Neuronal stem cell (in vitro differentiated cells): ENCODE results near the gene ZNF423.
A peak's percentile ranks its signal among the peaks of the same experiment; 100 is the strongest.
"Not testable (repeated sequence)": the region's sequence is repeated elsewhere in the genome, so short reads cannot be mapped to it uniquely, and the experiment has no call there.

Source experiments
- DNase-seq: peaks from one replicate; pipeline ENCODE4 v3.0.0-alpha.2; 2013; ENCODE audit warnings: low spot score
- H2AFZ ChIP-seq: one replicate; pipeline ENCODE4 v1.6.1; 2013; ENCODE audit warnings: mild to moderate bottlenecking, low read length, inconsistent platforms
- H2AK5ac ChIP-seq: 2 replicates; pipeline ENCODE4 v1.6.1; 2013; ENCODE audit warnings: low read depth, mild to moderate bottlenecking, inconsistent platforms, low read length, moderate library complexity, mixed read lengths
- H2BK120ac ChIP-seq: 2 replicates; pipeline ENCODE4 v1.6.1; 2013; ENCODE audit warnings: low read depth, mild to moderate bottlenecking, inconsistent platforms, low read length, moderate library complexity, mixed read lengths
- H2BK12ac ChIP-seq: one replicate; pipeline ENCODE4 v1.6.1; 2013; ENCODE audit warnings: low read length, inconsistent platforms
- H2BK15ac ChIP-seq: 2 replicates; pipeline ENCODE4 v1.6.1; 2013; ENCODE audit warnings: mild to moderate bottlenecking, low read length, inconsistent platforms, mixed read lengths
- H2BK5ac ChIP-seq: one replicate; pipeline ENCODE4 v1.6.1; 2013; ENCODE audit warnings: inconsistent platforms, mild to moderate bottlenecking, low read length, moderate library complexity
- H3K14ac ChIP-seq: one replicate; pipeline ENCODE4 v1.6.1; 2013; ENCODE audit warnings: low read length, inconsistent platforms
- H3K18ac ChIP-seq: 2 replicates; pipeline ENCODE4 v1.6.1; 2013; ENCODE audit warnings: low read length, inconsistent platforms
- H3K23ac ChIP-seq: 2 replicates; pipeline ENCODE4 v1.6.1; 2013; ENCODE audit warnings: low read depth, mild to moderate bottlenecking, mixed read lengths, low read length, inconsistent platforms; ENCODE audit not compliant: poor library complexity
- H3K27ac ChIP-seq: replicated peaks from 3 replicates; pipeline ENCODE4 v1.5.1; 2013; ENCODE audit warnings: low read length, inconsistent platforms
- H3K27me3 ChIP-seq, 3 experiments: 2 replicates each; pipeline ENCODE4 v1.6.1; 2013; ENCODE audit warnings: low read length in 3 of 3, mild to moderate bottlenecking in 2 of 3, inconsistent platforms in 1 of 3, low read depth in 1 of 3, mixed read lengths in 1 of 3, moderate library complexity in 1 of 3; ENCODE audit not compliant: control insufficient read depth in 3 of 3, insufficient read depth in 3 of 3
- H3K36me3 ChIP-seq, 2 donors: replicated peaks in 1 of 2; 2 replicates each; pipeline ENCODE4 v1.6.1; 2013; ENCODE audit warnings: low read length in 2 of 2; ENCODE audit not compliant: control insufficient read depth in 2 of 2, insufficient read depth in 2 of 2
- H3K4ac ChIP-seq: 2 replicates; pipeline ENCODE4 v1.6.1; 2013; ENCODE audit warnings: inconsistent platforms, mild to moderate bottlenecking, low read length, moderate library complexity
- H3K4me1 ChIP-seq, 2 donors: 1 replicate in 1 of 2; 2 replicates in 1 of 2; pipeline ENCODE4 v1.6.1; 2013; ENCODE audit warnings: low read length in 2 of 2, low read depth in 1 of 2; ENCODE audit not compliant: control insufficient read depth in 2 of 2, insufficient read depth in 1 of 2
- H3K4me2 ChIP-seq: one replicate; pipeline ENCODE4 v1.6.1; 2013; ENCODE audit warnings: mild to moderate bottlenecking, low read length, inconsistent platforms; ENCODE audit not compliant: insufficient read depth, poor library complexity, severe bottlenecking
- H3K4me3 ChIP-seq, 2 donors: 2 replicates each; pipeline ENCODE4 v1.5.1; 2013; ENCODE audit warnings: low read length in 2 of 2, mild to moderate bottlenecking in 2 of 2, inconsistent platforms in 1 of 2, moderate library complexity in 1 of 2
- H3K79me1 ChIP-seq: one replicate; pipeline ENCODE4 v1.6.1; 2013; ENCODE audit warnings: low read depth, mild to moderate bottlenecking, inconsistent platforms, low read length, moderate library complexity
- H3K9ac ChIP-seq: one replicate; pipeline ENCODE4 v1.6.1; 2013; ENCODE audit warnings: mild to moderate bottlenecking, low read depth, low read length, inconsistent platforms; ENCODE audit not compliant: poor library complexity
- H3K9me3 ChIP-seq, 2 donors: replicated peaks in 1 of 2; 2 replicates each; pipeline versions ENCODE3 to v1.6.1; 2013; ENCODE audit warnings: low read length in 2 of 2, mild to moderate bottlenecking in 2 of 2, inconsistent platforms in 1 of 2, low read depth in 1 of 2, mixed read lengths in 1 of 2, moderate library complexity in 1 of 2; ENCODE audit not compliant: control insufficient read depth in 2 of 2, insufficient read depth in 1 of 2
- H4K8ac ChIP-seq: one replicate; pipeline ENCODE4 v1.6.1; 2013; ENCODE audit warnings: low read depth, mild to moderate bottlenecking, inconsistent platforms, low read length, moderate library complexity
- H4K91ac ChIP-seq: one replicate; pipeline ENCODE4 v1.6.1; 2013; ENCODE audit warnings: low read length, low read depth, mild to moderate bottlenecking, inconsistent platforms; ENCODE audit not compliant: poor library complexity
- WGBS, 2 donors: extraction: QIAGEN DNeasy Blood & Tissue Kit; methylation state at CpG; one replicate each; pipeline ENCODE4 v1.1.7; 2013; ENCODE audit warnings: missing lambda C conversion rate in 2 of 2, mixed read lengths in 1 of 2; ENCODE audit not compliant: insufficient read length in 2 of 2, insufficient replicate concordance in 1 of 2; ENCODE audit errors: extremely low coverage in 2 of 2; 5-methylcytosine and 5-hydroxymethylcytosine counted together

Gene ZNF423

DNA sequence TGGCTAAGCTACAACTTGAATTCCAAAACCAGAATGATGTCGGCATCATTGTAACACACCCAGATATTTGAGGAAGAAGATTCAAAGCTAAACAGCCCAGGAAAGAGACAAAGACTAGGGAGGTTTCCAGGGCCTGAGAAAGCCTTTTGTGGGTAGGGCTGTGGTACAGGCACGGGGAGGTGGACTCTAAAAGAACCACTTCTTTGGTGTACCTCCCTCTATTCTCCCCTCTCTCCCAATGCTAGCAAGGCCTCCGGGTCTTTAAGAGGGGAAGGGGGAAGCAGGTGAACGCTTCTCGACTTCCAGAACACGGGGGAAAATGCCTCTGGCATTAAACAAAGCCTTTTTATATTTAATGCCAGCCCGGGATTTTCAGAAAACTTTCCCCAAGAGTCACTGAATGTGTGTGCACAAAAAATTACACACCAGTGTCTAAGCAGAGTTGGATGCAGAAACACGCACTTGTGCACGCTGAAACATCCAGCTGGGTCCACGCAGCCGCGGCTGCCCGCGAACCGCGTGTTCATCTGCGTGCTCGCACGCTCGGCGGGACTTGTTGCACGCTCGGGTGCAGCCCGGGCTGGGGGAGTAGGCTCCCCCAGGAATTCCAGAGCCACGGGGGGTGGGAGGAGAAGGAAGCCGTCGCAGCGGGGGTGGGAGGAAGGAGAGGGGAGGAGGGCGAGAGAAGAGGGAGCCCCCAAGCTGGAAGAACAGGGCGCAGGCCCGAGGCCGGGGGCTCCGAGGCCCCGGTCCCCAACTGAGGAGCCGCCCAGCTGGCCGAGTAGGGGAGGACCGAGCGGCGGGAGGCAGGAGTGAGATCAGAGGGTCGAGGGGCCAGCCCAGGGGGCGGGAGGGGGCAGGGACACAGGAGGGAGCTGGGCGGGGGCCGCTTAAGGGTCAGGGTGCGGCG, 20.1 kb upstream of the ZNF423 start:
- H3K9me3 ChIP-seq: no peaks in the 10 kb centered on the region
- H2BK5ac ChIP-seq: no peak overlapping the region
- H3K4me3 ChIP-seq: peak overlapping the region in 1 of 2 donors; percentile 55
- no peaks in the 10 kb centered on the region for H3K79me1 ChIP-seq
- peak overlapping the region; percentile 54 for H3K4me2 ChIP-seq
- H3K27ac ChIP-seq: peak overlapping the region; percentile 52
- H2BK120ac ChIP-seq: no peak overlapping the region
- no peak overlapping the region for H2BK12ac ChIP-seq
- no peak overlapping the region for H4K8ac ChIP-seq
- H3K18ac ChIP-seq: peak overlapping the region; percentile 96
- H3K27me3 ChIP-seq: peaks cover 0 to 14% (median 0%) of the 10 kb centered on the region in 3 experiments
- no peak overlapping the region for H3K14ac ChIP-seq
- peak overlapping the region; percentile 89 for H2BK15ac ChIP-seq
- peak overlapping the region; percentile 45 for H3K9ac ChIP-seq
- no peak overlapping the region for H3K23ac ChIP-seq
- H3K36me3 ChIP-seq: no peaks in the 10 kb centered on the region
- peak overlapping the region; percentile 80 for H2AK5ac ChIP-seq
- peak overlapping the region; percentile 88 for H2AFZ ChIP-seq
- peak overlapping the region; percentile 41 for H4K91ac ChIP-seq
- DNase-seq: peak; percentile 36
- H3K4ac ChIP-seq: no peak overlapping the region
- WGBS, 2 donors: no CpG with 5 or more reads among the region's 45 CpGs
- peaks cover 12% of the 10 kb centered on the region in 2 donors for H3K4me1 ChIP-seq

DNA sequence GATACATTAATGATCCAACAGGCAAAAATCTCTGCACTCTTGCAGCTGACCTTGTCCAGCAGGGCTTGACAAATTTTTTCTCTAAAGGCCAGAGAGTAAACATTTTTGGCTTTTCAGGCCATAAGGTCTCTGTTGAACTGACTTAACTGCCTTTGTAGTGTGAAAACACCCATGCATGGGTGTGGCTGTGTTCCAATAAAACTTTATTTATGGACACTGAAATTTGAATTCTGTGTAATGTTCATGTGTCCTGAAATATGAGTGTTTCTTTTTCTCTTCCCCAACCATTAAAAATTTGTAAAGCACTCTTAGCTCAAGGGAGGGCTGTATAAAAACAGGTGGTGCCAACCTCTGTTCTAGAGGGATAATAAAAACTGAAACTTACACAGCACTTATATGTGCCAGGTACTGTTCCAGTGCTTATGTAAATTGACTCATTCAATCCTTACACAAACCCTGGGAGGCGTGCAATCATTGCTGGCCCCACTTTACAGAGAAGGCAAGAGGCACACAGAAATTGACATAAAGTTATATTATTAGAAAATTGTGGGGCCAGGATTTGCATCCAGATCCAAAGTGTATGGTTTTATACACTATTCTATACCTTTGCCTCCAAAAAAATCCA, 18.8 kb upstream of the ZNF423 start:
- no peak overlapping the region for H3K9ac ChIP-seq
- no peak overlapping the region for H4K8ac ChIP-seq
- no peak overlapping the region for H3K4ac ChIP-seq
- peaks cover 0 to 5% (median 0%) of the 10 kb centered on the region in 3 experiments for H3K27me3 ChIP-seq
- no peak overlapping the region for H4K91ac ChIP-seq
- no peaks in the 10 kb centered on the region for H3K36me3 ChIP-seq
- H2AK5ac ChIP-seq: no peak overlapping the region
- H2BK15ac ChIP-seq: no peak overlapping the region
- no peak overlapping the region for H3K4me2 ChIP-seq
- H3K4me1 ChIP-seq: peaks cover 12 to 13% of the 10 kb centered on the region in 2 donors
- no peaks in the 10 kb centered on the region for H3K79me1 ChIP-seq
- no peak overlapping the region for H2BK5ac ChIP-seq
- H3K4me3 ChIP-seq: no peak overlapping the region
- no peak overlapping the region for H2BK12ac ChIP-seq
- WGBS, 2 donors: no CpG with 5 or more reads among the region's 1 CpG
- H2AFZ ChIP-seq: no peak overlapping the region
- no peak overlapping the region for H3K18ac ChIP-seq
- H2BK120ac ChIP-seq: no peak overlapping the region
- no peak for DNase-seq
- H3K9me3 ChIP-seq: no peaks in the 10 kb centered on the region
- no peak overlapping the region for H3K14ac ChIP-seq
- no peak overlapping the region for H3K27ac ChIP-seq
- no peak overlapping the region for H3K23ac ChIP-seq

DNA sequence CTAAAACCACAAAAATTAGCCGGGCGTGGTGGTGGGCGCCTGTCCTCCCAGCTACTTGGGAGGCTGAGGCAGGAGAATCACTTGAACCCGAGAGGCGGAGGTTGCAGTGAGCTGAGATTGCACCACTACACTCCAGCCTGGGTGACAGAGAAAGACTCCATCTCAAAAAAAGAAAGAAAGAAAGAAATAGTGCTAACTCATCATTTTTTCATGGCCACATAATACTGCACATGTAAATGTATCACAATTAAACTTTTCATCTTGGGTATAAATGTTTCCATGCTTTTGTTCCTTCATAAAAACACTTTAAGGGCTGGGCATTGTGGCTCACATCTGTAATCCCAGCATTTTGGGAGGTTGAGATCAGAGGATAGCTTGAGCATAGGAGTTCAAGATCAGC, 15.9 kb upstream of the ZNF423 start:
- H3K9ac ChIP-seq: not testable (repeated sequence)

DNA sequence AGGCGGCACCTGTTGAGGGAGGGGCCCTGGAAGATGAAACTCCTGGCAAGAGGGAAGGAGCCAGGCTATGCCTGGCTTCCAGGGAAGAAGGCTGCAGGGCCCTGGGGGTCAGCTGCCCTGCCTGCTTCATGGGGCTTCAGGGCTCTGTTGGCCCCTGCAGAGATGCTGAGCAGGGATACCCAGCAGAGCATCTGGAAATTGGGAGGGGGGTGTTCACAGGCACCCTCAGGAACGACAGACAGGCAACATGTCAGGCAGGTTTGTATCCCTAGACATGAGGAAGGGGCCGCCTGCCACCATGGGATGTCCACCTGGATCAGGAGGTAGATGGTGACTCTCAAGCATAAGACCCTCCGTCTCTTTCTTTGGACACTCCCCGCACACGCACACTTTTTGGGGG, 13.8 kb upstream of the ZNF423 start:
- H3K4me3 ChIP-seq: no peak overlapping the region

More for the DNA sequence above, 15.9 kb upstream of the ZNF423 start:
- H2BK120ac ChIP-seq, H4K91ac ChIP-seq, H3K9me3 ChIP-seq, H3K4me3 ChIP-seq, DNase-seq, H2AFZ ChIP-seq, H2AK5ac ChIP-seq, H3K23ac ChIP-seq, H3K27me3 ChIP-seq, H2BK12ac ChIP-seq, H4K8ac ChIP-seq, H2BK5ac ChIP-seq, H2BK15ac ChIP-seq, H3K4ac ChIP-seq, H3K79me1 ChIP-seq, H3K36me3 ChIP-seq, H3K14ac ChIP-seq, H3K27ac ChIP-seq, H3K4me2 ChIP-seq, H3K18ac ChIP-seq: not testable (repeated sequence)
- H3K4me1 ChIP-seq: peaks cover 26 to 30% of the 10 kb centered on the region in 2 donors
- no CpG with 5 or more reads among the region's 5 CpGs for WGBS, 2 donors

More for the DNA sequence above, 13.8 kb upstream of the ZNF423 start:
- Histone ChIP-seq H3K18ac (peak overlapping the region; percentile 80), H3K79me1 (no peaks in the 10 kb centered on the region), H3K4ac (peak overlapping the region; percentile 55), H3K14ac (no peak overlapping the region), H4K91ac (peak overlapping the region; percentile 35), H2BK120ac (peak overlapping the region; percentile 30), H2AK5ac (peak overlapping the region; percentile 82), H3K27ac (no peak overlapping the region), H3K23ac (no peak overlapping the region), H2BK5ac (no peak overlapping the region), H2AFZ (no peak overlapping the region), H3K27me3 (no peaks in the 10 kb centered on the region), H3K36me3 (no peaks in the 10 kb centered on the region), H3K9ac (peak overlapping the region; percentile 24), H3K4me1 (peaks cover 25 to 27% of the 10 kb centered on the region in 2 donors), H4K8ac (no peak overlapping the region), H3K9me3 (no peaks in the 10 kb centered on the region), H2BK12ac (peak overlapping the region; percentile 46), H3K4me2 (no peak overlapping the region), H2BK15ac (peak overlapping the region; percentile 74)
- WGBS, 2 donors: no CpG with 5 or more reads among the region's 6 CpGs
- DNase-seq: no peak
